Urothelium cell line (cell line): ENCODE results near the gene FCMR.
A peak's percentile ranks its signal among the peaks of the same experiment; 100 is the strongest.
"Not testable (repeated sequence)": the region's sequence is repeated elsewhere in the genome, so short reads cannot be mapped to it uniquely, and the experiment has no call there.

Experiments used
- DNase-seq: peaks from one replicate; pipeline ENCODE4 v3.0.0; 2011; ENCODE audit warnings: low spot score, mixed read lengths
- FAIRE-seq: peaks from 2 replicates; lab custom pipeline; 2011; peaks lifted over from hg19 to GRCh38; lab: Jason Lieb, UNC

The FCMR gene

DNA sequence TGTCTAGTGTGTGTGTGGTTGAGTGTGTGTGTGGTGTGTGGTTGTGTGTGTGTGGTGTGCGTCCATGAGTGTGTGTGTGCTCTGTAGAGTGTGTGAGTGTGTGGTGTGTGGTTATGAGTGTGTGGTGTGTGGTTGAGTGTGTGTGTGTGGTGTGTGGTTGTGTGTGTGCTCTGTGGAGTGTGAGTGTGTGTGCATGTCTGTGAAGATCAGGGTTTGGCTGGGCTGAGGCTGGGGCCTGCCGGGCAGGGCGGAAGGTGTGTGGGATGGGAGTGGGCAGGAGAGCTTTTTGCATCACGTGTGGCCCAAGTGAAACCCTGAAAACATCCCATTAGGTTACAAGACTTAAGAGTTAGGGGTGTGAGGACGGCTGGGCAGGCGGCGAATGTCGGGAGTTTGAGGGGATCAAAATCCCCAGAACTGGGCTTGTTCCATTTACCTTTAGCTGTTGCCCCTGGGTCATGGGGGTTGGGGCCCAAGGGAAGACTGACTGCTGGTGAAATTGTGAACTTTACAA, 2.9 kb upstream of the FCMR start:
- DNase-seq: no peak
- FAIRE-seq: no peak

DNA sequence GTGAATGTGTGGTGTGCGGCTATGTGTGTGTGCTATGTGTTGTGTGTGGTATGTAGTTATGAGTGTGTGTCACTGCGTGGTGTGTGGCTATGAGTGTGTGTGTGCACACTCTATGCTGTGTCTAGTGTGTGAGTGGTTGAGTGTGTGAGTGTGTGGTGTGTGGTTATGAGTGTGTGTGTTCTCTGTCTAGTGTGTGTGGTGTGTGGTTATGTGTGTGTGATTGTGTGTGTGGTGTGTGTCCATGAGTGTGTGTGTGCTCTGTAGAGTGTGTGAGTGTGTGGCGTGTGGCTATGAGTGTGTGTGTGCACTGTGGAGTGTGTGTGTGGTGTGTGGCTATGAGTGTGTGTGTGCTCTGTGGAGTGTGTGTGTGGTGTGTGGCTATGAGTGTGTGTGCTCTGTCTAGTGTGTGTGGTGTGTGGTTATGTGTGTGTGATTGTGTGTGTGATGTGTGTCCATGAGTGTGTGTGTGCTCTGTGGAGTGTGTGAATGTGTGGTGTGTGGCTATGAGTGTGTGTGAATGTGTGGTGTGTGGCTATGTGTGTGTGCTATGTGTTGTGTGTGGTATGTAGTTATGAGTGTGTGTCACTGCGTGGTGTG, 2.3 kb upstream of the FCMR start:
- DNase-seq: not testable (repeated sequence)
- peak; percentile 100 for FAIRE-seq

DNA sequence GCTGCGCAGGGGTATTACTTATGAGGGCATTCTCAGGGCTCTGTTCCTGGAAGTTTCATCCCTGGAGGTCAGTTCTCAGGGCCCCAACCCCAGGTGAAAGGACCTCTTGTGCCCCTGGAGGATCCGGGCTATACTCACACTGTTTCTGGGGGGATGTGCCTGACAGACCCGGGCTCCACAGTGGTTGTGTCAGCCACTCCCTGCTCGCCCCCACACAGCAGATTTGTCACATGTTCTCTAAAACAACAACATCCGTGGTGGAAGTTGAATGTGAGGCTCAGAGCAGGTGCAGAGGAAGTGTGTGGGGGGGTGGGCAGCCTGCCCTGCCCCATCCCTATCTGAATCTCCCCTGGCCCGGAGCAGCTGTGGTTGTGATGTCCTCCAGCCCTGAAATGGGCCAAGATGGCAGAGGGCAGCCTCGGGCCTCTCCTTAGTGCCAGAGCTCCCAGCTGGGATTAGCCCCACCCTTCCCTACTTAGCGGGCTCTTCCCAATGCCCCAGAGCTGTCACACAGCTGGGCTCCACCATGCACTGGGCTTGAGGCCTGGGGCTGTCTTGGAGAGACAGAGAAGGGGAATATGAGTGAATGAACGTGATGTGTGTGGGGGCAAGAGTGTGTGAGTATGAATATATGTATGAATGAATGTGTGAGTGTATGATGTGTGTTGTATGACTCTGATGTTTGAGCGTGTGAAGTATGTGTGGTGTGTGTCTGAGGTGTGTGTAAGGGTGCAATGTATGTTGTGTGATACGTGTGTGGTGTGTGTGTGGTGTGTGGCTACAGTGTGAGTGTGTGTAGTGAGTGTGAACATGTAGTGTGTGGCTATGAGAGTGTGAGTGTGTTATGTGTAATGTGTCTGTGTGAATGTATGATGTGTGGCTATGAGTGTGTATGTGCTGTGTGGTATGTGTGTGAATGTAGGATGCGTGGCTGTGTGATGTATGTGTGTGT, 1.5 kb upstream of the FCMR start:
- DNase-seq: no peak
- FAIRE-seq: no peak

DNA sequence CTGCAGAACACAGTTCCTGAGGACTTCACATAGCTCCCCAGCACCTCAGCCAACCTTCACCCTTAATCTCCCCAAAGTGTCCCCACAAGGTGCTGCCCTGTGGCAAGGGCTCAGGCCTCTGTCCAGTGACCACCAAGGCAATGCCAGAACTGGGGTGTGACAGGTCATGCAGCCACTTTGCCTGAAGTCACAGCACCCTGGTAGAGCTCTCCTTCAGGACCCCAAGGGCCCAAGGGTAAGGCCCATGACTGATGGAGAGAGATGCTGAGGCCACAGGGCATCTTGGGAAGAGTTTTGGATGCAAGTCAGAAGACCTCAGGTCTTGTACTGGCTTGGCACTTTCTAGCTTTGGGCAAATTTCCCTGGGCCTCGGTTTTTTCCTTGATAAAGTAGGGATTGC, 783 bp upstream of the FCMR start:
- no peak for FAIRE-seq
- no peak for DNase-seq

DNA sequence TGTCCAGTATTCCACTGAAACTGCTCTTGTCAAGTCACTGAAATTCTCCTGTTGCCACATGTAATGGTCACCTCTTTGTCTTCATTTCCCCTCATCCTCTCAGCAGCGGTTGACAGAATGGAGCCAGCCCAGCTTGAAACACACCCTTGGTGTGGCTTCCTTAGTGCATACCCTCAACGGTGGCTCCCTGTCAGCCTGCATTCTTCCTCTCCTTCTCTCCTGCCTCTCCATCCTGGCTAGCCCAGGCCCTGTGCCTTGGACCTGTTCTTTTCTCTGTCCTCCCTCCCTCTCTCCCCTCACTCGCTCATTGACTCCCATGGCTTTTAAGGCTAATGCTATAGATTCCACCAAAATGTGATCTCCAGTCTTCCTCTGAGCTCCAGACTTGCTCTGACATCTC, 3.7 kb downstream of the FCMR start:
- no peak for DNase-seq
- FAIRE-seq: no peak

DNA sequence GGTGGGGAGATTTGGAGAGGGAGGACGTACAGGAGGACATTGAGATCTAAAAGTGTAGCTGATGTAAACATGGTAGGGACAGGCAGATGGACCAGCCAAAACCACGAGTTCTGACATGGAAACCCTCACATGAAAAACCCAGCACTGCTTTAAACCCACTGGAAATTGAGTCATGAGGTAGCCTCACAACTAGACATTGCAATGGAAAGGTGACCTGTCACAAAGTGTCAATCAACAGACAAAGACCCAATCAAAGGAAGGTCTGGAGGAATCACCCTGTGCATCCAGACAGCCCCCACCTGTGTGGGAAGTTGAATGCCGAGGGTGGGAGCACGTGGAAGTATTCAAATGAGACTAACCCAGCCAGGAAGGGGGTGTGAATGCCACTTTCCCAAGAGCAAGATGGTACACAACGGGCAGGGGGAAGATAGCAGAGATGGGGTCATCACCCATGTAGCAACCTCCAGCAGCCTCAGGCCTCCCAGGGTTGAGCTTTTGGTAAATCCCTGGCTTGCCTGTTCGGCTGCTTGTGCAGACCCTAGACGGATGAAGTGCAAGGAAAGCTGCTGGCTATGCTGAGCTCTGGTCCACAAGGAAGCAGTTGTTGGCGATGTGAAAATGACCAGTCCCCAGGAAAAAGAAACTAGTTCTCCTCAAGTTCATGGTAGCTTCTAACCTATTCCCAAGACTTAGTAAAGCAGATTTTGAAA, 5.6 kb downstream of the FCMR start:
- FAIRE-seq: no peak
- no peak for DNase-seq

DNA sequence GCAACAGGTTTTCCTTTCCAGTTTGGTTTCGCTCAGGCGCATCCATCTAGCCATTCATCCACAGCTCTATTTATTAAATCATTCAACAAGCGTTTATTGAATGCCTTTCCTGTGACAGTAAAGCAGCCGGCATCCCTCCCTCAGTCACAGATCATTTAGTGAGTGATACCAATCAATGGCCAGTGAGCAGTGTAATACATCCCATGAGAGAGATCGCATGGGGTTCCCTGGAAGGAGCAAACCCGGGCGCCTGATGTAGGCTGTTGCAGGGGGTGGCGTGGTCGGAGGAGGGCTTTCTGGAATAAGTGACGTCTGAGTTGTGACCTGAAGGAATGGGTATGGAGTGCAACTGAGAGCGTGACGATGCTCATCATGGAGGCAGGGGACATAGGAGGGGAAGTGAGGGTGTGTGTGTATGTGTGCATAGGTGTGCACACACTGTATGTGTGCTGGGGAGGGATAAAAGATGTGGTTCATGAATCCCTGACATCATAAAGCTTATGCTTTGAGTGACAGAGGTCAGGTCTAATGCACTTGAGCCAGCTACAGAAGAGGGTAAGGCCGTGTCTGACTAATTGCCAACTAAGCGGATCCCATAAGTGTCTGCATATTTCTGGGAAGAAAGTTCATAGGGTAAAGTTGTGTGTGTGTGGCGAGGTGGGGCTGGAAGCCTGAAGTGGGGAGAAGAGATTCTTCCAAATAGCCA, 6.6 kb downstream of the FCMR start:
- DNase-seq (no peak), FAIRE-seq (no peak)

DNA sequence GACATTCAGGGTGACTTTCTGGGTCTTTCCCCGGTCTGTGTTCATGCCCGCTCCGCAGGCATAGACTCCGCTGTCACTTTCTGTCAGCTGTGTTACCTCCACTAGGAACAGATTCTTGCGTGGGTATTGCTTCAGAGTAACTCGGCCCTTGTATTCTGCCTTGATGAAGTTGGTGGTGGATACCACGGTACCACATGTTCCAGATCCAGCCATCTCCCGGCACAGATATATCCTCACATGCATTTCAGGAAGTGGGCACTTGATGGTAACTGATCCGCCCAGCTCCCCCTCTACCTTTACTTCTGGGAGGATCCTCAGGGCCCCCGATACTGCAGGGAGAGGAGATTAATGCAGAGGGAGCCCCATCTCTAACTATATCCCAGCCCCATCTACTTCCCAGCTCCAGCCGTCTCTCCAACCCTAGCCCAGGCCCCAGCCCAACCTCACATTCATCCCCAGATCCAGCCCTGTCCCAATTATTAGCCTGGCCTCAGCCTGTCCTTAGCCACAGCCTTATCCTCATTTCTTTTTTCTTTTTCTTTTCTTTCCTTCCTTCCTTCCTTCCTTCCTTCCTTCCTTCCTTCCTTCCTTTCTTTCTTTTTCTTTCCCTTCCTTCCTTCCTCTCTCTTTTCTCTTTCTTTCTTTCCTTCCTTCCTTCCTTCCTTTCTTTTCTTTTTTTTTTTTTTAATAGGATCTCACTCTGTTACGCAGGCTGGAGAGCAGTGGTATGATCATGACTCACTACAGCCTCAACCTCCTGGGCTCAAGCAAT, 7.8 kb downstream of the FCMR start:
- DNase-seq (no peak), FAIRE-seq (no peak)

DNA sequence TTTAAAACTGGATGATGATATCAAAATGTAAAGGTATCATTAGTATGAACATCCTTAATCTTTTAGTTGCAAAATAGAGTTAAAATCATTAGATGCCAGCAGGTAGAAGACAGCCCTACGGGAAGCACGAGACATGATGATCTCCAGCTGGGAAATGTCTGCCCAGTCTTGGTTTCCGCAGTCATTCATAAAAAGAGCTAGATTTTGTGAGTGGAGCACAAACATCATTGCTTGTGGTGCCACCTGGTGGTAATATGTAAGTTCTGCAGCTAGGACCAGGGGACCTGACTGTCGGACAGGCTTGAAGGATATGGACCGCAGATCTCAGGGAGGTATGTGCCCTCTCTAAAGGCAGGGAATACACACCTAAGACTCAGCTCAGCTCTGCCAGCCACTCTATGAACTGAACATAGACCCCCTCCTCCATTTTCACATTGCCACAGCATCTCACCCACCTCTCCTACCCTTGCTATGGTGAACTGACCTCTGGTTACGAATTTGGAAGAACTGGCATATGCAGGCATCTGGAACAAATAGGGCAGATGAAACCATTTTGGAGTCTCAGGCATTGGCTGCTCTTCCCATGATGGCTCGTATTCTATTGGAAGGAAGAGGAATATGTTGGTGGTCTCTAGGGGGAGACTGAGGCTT, 9.2 kb downstream of the FCMR start:
- no peak for FAIRE-seq
- peak; percentile 78 for DNase-seq

DNA sequence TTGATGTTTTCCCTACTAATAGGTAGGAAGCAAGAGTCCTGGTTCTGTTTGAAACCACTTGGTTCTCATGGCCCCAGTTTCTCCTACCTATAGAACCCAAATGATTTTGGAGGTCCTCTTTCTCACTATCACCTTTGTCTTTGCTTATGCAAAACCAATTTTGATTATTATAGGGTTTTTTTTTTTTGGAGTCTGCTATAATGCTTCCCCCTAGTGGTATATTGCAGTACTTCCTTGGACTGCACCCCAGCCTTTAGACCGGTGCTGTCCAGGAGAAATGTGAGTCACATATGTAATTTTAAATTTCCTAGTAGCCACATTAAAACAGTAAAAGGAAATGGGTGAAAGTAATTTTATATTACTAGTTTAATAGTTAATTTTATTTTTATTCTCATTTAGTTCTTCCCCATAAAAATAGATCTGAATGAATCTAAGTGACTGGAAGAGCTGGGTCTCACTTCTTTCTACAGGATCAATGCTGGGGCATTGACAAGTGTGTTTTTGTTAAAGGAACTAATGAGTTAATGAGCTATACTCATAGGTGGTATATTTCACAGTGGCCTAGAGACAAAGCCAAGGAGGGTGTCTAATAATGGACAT, 10.6 kb downstream of the FCMR start:
- FAIRE-seq: no peak
- peak; percentile 62 for DNase-seq

DNA sequence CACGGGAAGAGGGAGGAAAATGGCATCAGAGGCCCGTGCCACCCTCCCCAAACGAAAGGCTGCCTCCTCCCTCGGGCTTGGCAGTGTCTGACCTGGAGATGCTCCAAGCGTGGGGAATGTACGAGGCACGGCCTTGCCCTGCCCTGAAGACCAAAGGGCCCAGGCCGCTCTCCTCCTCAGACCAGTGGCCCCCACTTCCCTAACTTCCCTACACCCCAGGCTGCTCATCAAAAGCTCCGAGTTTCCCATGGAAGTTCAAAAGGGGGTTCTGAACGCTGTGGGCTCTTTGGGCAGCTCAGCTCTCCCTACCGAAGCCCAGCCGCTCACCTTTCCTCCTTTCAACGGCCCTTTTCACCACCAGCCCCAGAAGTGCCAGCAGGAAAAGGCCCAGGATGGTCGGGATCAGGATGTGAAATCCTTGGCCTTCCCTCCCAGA, 11.8 kb downstream of the FCMR start:
- DNase-seq (no peak), FAIRE-seq (no peak)

DNA sequence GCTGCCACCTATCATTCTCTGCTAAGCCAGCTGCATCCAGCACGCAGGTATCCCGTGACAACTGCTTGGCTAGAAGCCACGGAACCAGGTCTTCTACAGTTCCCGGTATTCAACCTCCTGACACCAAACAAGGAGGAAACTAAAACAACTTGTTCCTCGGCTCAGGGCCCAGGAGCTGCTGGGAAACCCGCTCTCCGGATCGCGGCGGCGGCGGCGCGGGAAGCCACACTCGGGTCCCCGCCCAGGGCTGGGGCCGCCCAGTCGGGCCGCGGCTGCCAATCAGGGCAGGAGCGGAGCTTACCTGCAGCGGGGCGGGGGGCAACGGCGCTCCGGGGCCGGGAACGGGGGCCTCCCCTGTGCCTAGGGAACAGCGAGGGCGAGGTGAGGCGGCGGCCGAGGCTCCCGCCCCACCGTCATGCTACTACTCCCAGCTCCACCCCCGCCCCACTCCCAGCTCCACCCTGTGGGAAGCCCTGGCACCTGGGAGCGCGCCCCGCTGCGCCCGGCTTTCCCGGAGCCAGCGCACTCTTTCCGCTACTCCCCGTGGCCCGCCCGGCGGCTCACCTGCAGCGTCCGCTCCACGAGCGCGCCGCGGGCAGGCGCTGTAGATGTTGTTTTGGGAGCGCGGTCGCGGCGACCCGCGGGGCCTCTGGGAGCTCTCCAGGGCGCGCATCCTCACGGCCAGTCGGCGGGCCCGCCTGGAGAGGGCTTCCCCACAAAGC, 12.4 kb downstream of the FCMR start:
- DNase-seq: peak; percentile 51
- no peak for FAIRE-seq

DNA sequence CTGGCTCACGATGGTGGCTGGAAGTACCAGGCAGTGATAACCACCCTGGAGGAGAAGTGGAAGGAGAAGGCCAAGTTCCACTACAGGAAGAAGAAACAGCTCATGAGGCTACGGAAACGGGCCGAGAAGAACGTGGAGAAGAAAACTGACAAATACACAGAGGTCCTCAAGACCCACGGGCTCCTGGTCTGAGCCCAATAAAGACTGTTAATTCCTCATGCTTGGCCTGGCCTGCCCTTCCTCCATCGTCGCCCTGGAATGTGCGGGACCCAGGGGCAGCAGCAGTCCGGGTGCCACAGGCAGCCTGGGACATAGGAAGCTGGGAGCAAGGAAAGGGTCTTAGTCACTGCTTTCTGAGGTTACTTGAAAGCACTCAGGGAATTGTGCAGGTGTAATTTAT, 13.7 kb downstream of the FCMR start:
- FAIRE-seq: no peak
- DNase-seq: no peak

DNA sequence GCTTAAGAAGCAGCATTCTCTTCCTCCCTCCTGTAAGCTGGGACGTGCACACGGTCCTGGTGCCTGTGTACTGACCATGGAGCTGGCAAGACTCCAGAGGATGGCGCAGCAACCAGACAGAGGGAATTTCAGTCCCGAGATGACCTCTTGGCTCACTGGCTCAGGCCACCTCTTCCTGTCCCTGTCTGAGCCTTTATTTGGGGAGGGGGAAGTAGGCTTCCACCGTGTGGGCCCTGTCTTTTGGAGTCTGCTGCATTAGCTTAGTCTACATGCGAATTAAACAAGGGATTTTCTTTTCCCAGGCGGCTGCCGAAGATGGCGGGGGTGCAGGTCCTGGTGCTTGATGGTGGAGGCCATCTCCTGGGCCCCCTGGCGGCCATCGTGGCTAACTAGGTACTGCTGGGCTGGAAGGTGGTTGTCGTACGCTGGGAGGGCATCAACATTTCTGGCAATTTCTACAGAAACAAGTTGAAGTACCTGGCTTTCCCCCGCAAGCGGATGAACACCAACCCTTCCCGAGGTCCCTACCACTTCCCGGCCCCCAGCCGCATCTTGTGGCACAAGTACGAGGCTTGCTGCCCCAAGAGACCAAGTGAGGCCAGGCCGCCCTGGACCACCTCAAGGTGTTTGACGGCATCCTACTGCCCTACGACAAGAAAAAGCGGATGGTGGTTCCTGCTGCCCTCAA, 14.3 kb downstream of the FCMR start:
- FAIRE-seq: no peak
- DNase-seq: no peak

DNA sequence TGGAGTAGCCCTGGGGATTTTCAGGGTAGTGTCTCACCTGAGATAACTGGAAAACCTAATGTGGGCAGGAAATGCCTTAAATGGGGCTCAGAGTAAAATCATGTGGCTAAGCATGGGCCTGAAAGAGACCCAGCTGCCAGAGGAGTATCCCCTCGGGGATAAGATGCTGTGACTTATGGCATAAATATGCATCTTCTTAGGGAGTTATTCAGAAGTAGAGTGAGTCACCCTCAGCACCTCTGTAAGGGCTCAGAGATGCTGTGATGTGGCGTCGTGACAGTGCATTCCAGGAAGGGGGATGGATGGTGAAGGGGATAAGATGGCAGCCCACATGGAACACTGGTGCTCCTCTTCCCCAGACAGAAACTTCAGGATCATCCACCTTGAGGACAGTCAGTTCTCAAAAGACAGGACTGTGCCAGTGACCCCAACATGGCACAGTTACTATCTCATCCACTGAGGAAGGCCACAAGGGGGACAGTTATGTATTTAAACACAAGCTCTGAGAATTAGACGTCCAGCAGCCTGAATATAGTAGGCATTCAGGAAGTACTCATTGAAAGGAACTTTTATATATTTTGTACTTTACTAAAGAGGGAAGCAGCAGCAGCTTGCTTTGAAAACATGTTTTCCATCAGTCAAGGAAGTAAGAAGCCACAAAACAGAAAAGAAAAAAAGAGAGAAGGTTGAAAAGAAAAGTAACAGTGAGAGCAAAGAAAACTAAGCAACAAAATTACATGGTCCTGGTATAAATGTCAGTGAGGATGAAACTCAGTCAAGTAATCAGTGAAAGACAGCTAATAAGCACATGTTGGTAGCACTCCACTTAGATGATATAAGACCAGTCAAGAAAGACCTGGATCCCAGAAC, 16.2 kb downstream of the FCMR start:
- DNase-seq (peak; percentile 88), FAIRE-seq (no peak)

DNA sequence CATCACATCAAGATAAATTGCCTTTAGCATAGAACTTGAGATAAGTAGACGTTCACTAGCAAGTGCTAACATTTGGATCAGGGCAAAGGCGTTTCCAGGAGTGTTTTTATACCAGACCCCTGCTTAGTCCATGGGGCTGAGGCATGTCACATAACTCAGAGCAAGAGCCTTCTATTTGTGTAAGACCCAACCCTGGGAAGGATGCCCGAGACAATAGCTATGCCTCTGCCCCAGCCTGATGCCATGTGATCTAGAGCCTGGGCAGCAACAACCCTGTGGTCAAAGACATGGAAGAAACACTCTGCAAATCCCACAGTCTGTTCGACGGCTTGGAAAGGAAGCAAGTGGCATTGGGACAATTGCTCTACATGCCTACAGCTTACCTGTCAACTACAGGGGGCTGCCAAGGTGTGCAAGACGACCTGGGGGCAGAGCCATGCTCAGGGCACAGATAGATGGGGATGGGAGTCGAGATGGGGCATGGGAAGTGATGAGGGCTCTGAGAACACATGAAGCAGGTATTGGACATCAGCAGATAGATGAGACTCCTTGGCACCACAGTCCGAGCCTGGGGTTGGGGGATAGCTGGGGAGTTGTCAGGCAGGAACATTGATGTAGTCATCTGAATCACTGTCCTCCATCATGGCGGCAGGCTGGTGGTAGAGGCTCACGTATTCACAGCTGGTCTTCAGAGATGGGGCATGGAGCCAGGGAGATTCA, 17.2 kb downstream of the FCMR start:
- FAIRE-seq (no peak), DNase-seq (no peak)
